Uterus (tissue), 2 donors: ENCODE results near the gene NIN.

Source experiments
- CTCF ChIP-seq, 4 experiments: fragments of 200-600 bp in 2 of 4; fragments of 450-650 bp in 2 of 4; sonication (generic) in 2 of 4; IDR thresholded peaks; one replicate each; pipeline ENCODE4 v1.5.1; 2016 to 2019; ENCODE audit warnings: antibody characterized with exemption in 4 of 4, mild to moderate bottlenecking in 2 of 4, moderate library complexity in 1 of 4
- POLR2A ChIP-seq, 2 donors: fragments of 450-650 bp; IDR thresholded peaks; one replicate each; pipeline ENCODE4 v1.6.1; 2016; ENCODE audit warnings: antibody characterized with exemption in 2 of 2, mild to moderate bottlenecking in 1 of 2, moderate library complexity in 1 of 2

DNA sequence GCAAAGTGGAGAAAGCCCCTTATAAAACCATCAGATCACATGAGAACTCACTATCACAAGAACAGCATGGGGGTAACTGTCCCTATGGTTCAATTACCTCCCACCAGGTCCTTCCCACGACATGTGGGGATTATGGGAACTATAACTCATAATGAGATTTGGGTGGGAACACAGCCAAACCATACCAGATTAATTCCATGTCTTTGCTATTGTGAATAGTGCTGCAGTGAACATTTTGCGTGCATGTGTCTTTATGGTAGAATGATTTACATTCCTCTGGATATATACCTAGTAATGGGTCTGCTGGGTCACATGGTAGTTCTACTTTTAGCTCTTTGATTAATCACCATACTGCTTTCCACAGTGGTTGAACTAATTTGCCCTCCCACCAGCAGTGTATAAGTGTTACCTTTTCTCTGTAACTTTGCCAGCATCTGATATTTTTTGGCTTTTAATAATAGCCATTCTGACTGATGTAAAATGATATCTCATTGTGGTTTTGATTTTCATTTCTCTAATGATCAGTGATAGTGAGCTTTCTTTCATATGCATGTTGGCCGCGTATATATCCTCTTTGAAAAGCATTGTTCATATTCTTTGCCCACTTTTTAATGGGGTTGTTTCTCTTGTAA lies 133.2 kb downstream of the NIN start:
- TF ChIP-seq CTCF (IDR thresholded peaks at IDR 0.05) (no peak), POLR2A (IDR thresholded peaks at IDR 0.05) (no peak)
